DND-41 (cell line): Measurements from ENCODE around the gene UTY.

Experiments
- ATAC-seq: fragments of 200-7000 bp; cut with Tn5 transposase; 3 replicates; pipeline ENCODE4 v1.9.1; 2021; ENCODE audit warnings: low read depth; ENCODE audit not compliant: insufficient read depth
- DNase-seq: peaks from one replicate; pipeline ENCODE4 v3.0.0-alpha.2; 2020
- H2AFZ ChIP-seq: 2 replicates; pipeline ENCODE4 v1.6.0; 2012; ENCODE audit warnings: low read depth, low read length
- H3K27ac ChIP-seq: 2 replicates; pipeline ENCODE4 v1.5.1; 2012; ENCODE audit warnings: low read length, inconsistent platforms
- H3K27me3 ChIP-seq: fragments of 200-600 bp; sonication (generic); 2 replicates; pipeline ENCODE4 v1.6.0; 2012; ENCODE audit warnings: low read length, mild to moderate bottlenecking, inconsistent platforms; ENCODE audit not compliant: insufficient read depth, poor library complexity
- H3K36me3 ChIP-seq: 2 replicates; pipeline ENCODE4 v1.5.1; 2012; ENCODE audit warnings: low read length, inconsistent platforms; ENCODE audit not compliant: insufficient read depth
- H3K4me1 ChIP-seq: 2 replicates; pipeline ENCODE4 v1.5.1; 2012; ENCODE audit warnings: mild to moderate bottlenecking, low read length; ENCODE audit not compliant: insufficient read depth
- H3K4me2 ChIP-seq: 2 replicates; pipeline ENCODE4 v1.6.0; 2012; ENCODE audit warnings: mild to moderate bottlenecking, moderate library complexity, low read length, inconsistent platforms; ENCODE audit not compliant: insufficient read depth
- H3K4me3 ChIP-seq, 2 experiments: fragments of 200-600 bp in 1 of 2; shearing (Covaris generic) in 1 of 2; 2 replicates each; pipeline ENCODE4 v1.5.1; 2012 to 2016; ENCODE audit warnings: inconsistent platforms in 2 of 2, low read length in 2 of 2, mild to moderate bottlenecking in 2 of 2, low read depth in 1 of 2, moderate library complexity in 1 of 2
- H3K79me2 ChIP-seq: 2 replicates; pipeline ENCODE4 v1.6.0; 2012; ENCODE audit warnings: low read length, inconsistent platforms; ENCODE audit not compliant: insufficient read depth
- H3K9ac ChIP-seq: 2 replicates; pipeline ENCODE4 v1.6.0; 2012; ENCODE audit warnings: low read depth, mild to moderate bottlenecking, inconsistent platforms, low read length, moderate library complexity
- H3K9me3 ChIP-seq: 2 replicates; pipeline ENCODE4 v1.5.1; 2012; ENCODE audit warnings: low read length, moderate library complexity, mild to moderate bottlenecking, inconsistent platforms; ENCODE audit not compliant: insufficient read depth, severe bottlenecking
- H4K20me1 ChIP-seq: 2 replicates; pipeline ENCODE4 v1.6.0; 2012; ENCODE audit warnings: low read length; ENCODE audit not compliant: insufficient read depth
- EZH2 ChIP-seq: IDR thresholded peaks from 3 replicates; pipeline ENCODE4 v1.6.1; 2012; ENCODE audit warnings: borderline replicate concordance, low read depth, mild to moderate bottlenecking, moderate library complexity, low read length, inconsistent platforms; ENCODE audit not compliant: severe bottlenecking
- TF ChIP-seq, protein P1 (sequence below): IDR thresholded peaks from 2 replicates; pipeline ENCODE4 v1.5.1; 2012; ENCODE audit warnings: borderline replicate concordance, low read length, moderate library complexity, mild to moderate bottlenecking; ENCODE audit not compliant: poor library complexity, severe bottlenecking; ENCODE audit errors: extremely low read depth

Gene UTY

DNA sequence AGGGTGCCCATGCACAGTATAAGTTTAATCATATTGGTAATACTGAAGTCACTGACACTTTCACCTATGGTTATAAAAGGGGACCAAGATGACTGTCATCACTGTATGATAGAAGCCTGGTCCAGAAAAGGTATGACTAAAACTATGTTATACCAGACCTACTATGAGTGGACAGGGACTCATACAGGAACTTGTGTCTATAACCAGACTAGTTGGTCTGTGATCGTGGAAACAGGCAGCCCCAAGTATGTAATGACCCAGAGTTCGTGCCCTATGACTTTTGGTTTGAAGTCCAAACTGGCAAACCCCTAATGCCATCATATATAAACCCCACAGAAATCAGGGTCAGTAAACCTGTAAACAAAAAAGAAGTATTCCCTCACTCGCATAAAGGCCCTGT lies 134.3 kb downstream of the UTY start:
- Histone ChIP-seq H3K4me2 (no peak overlapping the region), H3K9ac (no peak overlapping the region), H2AFZ (no peak overlapping the region), H3K27ac (no peak overlapping the region), H3K4me3 (no peak overlapping the region), H3K36me3 (peaks cover 59% of the 10 kb centered on the region), H3K79me2 (no peaks in the 10 kb centered on the region), H4K20me1 (no peaks in the 10 kb centered on the region), H3K9me3 (no peaks in the 10 kb centered on the region), H3K4me1 (no peaks in the 10 kb centered on the region), H3K27me3 (no peaks in the 10 kb centered on the region)
- DNase-seq (no peak), ATAC-seq (no peak)
- TF ChIP-seq EZH2: no peak
- TF ChIP-seq, protein P1, sequence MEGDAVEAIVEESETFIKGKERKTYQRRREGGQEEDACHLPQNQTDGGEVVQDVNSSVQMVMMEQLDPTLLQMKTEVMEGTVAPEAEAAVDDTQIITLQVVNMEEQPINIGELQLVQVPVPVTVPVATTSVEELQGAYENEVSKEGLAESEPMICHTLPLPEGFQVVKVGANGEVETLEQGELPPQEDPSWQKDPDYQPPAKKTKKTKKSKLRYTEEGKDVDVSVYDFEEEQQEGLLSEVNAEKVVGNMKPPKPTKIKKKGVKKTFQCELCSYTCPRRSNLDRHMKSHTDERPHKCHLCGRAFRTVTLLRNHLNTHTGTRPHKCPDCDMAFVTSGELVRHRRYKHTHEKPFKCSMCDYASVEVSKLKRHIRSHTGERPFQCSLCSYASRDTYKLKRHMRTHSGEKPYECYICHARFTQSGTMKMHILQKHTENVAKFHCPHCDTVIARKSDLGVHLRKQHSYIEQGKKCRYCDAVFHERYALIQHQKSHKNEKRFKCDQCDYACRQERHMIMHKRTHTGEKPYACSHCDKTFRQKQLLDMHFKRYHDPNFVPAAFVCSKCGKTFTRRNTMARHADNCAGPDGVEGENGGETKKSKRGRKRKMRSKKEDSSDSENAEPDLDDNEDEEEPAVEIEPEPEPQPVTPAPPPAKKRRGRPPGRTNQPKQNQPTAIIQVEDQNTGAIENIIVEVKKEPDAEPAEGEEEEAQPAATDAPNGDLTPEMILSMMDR: no peak

DNA sequence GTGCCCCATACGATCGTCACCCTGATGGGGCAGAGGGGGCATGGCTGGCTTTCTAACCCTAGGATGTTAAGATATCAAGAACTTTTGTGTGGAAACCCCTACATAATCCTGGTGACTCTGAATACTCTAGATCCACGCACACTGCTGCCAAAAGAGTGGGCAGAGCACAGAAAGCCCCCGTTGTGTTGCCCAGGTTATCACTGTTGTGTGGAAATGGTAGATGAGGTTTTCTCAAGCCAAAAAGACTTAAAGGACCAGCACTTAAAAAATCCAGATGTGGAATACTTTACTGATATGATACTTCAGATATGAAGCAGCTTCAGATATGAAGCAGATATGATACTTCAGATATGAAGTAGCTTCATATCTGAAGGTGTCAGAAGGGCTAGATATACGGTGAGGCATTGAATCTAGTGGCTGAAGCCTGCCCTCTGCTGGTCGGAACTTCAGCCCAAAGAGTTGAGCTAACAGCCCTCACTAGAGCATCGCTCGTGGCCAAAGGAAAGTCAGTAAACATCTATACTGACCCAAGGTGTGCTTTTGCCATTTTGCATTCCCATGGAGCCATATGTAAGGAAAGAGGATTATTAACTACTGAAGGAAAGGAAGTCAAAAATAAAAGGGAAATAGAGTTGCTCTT lies 136.4 kb downstream of the UTY start:
- H3K27me3 ChIP-seq: no peaks in the 10 kb centered on the region
- H4K20me1 ChIP-seq: no peaks in the 10 kb centered on the region
- DNase-seq: peak; percentile 36

DNA sequence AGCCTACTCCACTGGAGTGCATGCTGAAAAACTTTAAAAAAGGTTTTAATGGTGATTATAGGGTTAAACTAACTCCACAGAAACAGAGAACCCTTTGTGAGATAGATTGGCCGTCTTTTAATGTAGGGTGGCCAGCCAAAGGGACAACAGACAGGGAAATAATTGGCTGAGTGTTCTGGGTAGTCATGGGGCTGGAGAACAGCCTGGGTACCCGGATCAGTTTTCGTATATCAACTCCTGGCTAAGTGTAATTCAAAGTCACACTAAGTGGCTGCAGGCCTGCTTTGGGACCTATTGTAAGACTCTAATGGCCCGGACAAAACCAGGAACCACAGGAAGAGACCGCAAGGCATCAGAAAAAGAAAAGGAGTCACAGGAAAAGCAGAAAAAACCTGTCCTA lies 139.9 kb downstream of the UTY start:
- Histone ChIP-seq H3K36me3 (peaks cover 73% of the 10 kb centered on the region), H3K27me3 (no peaks in the 10 kb centered on the region)
- no peak for ATAC-seq

More for the DNA sequence above, 136.4 kb downstream of the UTY start:
- Histone ChIP-seq H3K4me3 (no peak overlapping the region), H3K9me3 (no peaks in the 10 kb centered on the region), H3K27ac (no peak overlapping the region), H3K9ac (no peak overlapping the region), H2AFZ (no peak overlapping the region), H3K4me1 (no peaks in the 10 kb centered on the region), H3K79me2 (no peaks in the 10 kb centered on the region), H3K4me2 (no peak overlapping the region), H3K36me3 (peaks cover 71% of the 10 kb centered on the region)
- peak; percentile 68; the same call in 2 of the 3 replicates for ATAC-seq
- no peak for TF ChIP-seq EZH2
- TF ChIP-seq, protein P1: peak; percentile 65

More for the DNA sequence above, 139.9 kb downstream of the UTY start:
- TF ChIP-seq, protein P1: no peak
- no peak for TF ChIP-seq EZH2
- Histone ChIP-seq H3K4me2 (no peak overlapping the region), H3K27ac (no peak overlapping the region), H3K9me3 (no peaks in the 10 kb centered on the region), H3K4me3 (no peak overlapping the region), H3K9ac (no peak overlapping the region), H3K79me2 (peaks cover 6% of the 10 kb centered on the region; the same call in 1 of the 2 replicates), H4K20me1 (no peaks in the 10 kb centered on the region), H3K4me1 (no peaks in the 10 kb centered on the region), H2AFZ (no peak overlapping the region)
- DNase-seq: no peak
